SK-N-DZ (cell line): Measurements from ENCODE around the gene C1QTNF6.

Experiments
- DNase-seq: peaks from one replicate; pipeline ENCODE4 v3.0.0-alpha.2; 2015; ENCODE audit warnings: low spot score

The C1QTNF6 gene

DNA sequence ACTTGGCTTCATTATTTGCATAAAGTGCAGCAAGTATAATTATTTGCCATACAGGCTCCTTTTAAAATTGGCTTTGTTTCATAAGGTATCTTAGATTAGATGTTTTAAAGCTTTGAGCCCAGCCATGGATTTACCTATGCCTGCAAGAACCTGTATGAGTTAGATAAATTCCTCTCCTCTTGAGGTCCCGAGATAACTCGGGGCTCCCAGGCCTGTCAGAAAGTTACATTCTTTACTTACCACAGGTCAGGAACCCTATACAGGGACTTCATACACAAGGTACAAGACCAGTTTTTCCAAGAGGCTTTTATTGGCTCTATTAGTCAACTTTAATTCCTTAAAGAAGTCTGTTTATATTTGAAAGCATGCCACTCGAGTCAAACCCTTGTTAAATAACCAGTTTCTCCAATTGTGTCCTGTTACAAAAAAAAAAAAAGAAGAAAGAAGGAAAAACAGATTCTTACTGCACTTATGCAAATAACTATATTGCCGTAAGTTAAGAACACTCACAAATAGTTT is 2.3 kb upstream of the C1QTNF6 start:
- no peak for DNase-seq

DNA sequence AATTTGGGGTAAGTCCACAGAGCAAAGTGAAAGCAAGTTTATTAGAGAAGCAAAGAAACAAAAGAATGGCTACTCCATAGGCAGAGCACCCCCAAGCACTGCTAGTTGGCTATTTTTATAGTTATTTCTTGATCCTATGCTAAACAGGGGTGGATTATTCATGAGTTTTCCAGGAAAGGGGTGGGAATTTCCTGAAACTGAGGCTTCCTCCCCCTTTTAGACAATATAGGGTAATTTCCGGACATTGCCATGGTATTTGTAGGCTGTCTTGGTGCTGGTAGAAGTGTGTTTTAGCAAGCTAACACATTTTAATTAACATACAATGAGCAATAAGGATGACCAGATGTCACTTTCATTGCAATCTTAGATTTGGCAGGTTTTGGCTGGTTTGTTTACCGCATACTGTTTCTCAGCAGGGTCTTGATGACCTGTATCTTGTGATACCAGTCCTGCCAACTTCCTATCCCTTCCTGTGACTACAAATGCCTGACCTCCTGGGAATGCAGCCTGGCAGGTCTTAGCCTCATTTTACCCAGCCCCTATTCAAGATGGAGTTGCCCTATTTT is 937 bp upstream of the C1QTNF6 start:
- no peak for DNase-seq

DNA sequence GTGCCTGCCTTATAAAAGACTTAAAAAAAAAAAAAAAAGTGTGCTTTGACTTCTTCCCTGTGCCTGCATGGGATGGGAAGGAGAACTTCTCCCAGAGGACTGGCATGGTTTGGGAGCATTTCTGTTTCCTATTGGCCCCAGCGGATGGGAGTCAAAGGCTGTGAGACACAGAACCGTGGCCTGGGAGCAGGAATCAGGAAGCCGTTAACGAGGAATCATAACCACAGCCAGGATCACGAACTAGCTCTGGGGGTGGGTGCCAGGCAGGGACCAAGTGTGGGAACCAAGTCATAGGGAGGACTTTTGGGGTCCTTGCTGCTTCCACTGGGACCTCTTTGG is 526 bp downstream of the C1QTNF6 start:
- no peak for DNase-seq

DNA sequence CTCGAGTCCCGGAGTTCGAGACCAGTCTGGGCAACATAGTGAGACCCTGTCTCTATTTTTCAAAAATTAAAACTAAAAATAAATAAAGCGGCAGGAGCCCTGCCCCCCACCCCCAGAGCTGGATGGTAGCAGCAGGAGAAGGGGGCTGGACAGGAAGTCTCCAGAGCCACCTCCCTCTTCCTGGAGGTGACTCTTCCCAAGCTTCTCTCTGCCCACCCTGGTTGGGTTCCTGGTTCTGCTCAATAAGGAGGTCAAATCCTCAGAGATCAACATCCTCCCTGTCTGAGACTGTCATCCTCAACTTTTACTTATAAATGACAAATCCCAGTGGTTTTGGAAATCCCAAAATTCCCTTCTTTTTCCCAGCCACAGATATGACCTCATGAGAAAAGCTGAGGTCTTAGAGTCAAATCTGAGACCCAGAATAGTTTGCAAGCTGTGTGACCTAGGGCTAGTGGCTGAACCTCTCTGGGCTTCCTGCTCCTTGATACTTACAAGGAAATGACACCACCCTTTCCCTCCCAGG is 987 bp downstream of the C1QTNF6 start:
- DNase-seq: no peak

- DNase-seq: peak; percentile 33
Observed at GRCh38 chr22:37186228-37186996, 1.6 kb downstream of the C1QTNF6 start.

- DNase-seq: no peak
Observed at GRCh38 chr22:37185646-37186227, 2.3 kb downstream of the C1QTNF6 start.

DNA sequence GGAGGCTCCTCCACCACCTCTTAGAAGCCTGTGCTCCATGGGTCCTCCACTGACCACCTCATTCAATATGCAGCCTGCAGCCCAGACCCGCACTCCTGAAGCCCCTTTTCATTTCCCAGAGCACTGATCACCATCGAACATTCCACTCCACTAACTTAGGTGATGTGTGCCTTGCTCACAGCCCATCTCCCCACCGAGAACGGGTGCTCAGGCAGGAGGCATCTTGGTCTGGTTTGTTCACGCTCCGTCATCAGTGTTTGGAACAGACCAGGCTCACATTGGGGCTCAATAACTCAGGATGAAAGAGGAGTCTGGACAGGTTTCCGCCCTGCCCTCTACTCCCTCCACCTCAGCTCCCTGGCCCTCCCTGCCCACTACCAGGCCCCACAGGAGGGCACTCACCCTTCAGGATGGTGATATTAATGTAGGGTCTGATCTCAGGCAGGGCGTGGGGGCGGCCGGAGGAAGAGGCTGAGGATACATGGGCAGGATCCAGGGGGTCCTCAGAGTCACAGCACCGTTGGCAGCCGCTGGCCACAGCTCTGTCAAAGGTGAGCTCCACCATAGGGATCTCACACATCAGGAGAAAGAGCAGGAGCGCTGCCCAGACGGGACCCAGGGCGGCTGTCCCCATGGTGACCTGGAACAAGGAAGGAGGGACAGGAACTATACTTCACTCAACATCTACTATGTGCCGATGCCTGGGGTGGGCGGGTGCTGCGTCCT is 3.1 kb downstream of the C1QTNF6 start:
- no peak for DNase-seq

DNA sequence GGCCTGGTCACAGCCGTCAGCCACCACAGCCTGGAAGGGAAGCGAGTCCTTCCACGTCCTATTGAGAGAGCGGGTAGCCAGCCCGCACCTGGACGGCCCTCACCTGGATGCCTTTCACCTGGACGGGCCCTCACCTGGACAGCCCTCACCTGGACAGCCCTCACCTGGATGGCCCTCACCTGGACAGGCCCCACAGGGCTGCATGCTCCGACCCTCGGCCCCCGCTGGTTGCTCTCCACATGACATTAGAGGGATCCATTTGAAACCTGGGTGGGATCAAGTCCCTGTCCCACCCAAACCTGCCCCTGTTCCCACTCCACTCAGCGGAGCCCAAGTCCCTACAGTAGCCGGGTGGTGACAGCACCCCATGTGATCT is 3.7 kb downstream of the C1QTNF6 start:
- no peak for DNase-seq

DNA sequence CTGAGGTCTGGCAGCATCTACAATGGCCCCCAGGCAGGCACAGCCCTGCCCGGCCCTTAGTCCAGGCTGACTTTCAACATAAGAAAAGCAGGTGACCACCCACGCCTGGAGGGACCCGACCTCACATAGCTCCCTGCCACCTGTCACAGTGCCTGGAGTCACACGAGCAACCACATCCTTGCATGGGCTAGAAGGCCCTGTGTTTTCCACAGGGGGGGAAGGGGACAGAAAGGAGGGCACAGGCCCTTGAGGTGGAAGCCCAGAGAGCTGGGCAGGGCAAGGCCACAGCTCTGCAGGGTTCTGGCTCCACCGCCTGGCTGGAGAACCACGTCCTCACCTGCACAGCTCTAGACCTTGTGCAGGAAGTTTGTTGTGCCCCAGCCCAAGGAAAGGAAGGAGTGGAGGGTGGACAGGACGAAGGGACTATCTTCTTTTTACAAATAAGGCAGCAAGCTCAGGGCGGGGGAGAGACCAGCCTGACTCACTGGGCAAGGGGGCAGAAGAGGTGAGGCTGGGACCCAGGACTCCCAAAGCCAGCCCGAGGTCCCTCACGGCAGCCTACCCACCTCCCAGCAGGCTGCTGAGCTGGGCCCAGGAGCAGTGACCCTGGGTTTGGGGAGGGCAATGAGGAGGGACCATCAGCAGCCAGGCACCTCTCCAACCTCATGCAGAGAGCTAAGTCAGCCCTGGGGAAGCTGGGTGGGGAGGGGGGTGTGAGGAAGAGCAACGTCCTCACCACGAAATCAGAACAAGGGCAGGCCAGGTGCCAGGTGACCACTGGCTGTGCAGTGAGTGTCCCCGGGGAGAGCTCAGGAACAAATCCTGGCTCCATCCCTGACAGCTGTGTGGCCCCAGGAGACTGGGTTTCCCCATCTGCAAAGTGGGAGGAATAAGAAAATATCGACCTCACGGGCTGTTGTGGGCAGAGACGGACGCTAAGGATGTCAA is 4.3 kb downstream of the C1QTNF6 start:
- no peak for DNase-seq

DNA sequence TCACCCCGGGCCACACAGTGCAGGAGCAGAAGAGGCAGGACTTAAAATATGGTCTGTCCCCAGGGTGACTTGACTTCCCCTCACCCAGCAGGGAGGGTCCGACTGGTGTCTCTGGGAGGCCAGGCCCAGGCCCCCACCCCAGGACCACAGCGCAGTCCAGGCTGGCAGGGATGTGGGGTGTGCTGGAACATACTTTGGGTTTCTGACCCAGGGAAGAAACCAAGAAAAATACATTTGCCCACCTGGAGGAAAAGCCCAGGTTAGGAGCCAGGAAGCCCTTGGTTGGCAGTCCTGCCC is 5.2 kb downstream of the C1QTNF6 start:
- DNase-seq: no peak

DNA sequence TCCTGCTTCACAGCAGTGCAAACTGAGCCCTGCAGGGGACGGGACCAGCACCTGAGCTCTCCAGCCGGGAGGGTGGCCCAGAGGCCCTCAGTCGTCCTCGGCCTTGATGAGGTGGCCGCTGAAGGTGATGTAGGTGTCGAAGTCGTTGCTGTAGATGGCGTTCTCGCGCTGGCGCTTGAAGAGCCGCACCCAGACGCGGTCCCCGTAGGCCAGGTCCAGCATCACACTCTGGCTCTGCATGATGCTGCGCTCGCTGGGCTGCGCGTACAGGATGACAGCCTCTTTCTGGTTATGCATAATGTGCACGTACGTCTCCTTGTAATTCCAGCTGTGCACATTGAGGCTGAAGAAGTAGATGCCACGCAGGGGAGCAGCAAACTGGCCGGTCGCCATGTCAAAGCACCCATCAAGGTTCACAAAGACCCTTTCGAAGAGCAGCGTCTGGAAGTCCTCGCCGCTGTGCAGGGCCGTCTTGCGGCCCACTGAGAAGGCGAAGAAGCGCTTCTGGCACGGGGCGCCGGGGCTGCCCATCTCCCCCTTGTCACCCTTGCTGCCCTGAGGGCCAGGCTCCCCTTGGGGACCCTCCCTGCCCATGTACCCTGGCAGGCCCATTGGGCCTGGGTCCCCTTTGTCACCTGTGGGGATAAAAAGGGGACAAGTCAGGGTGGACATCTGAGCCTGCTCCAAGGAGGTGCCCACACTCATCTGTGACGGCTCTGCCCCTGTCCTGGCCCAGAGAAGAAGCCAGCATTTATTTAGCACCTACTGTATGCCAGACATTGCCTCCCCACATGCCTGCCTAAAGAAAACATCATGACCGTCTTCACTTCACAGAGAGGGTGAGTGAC is 5.7 kb downstream of the C1QTNF6 start:
- DNase-seq: no peak

DNA sequence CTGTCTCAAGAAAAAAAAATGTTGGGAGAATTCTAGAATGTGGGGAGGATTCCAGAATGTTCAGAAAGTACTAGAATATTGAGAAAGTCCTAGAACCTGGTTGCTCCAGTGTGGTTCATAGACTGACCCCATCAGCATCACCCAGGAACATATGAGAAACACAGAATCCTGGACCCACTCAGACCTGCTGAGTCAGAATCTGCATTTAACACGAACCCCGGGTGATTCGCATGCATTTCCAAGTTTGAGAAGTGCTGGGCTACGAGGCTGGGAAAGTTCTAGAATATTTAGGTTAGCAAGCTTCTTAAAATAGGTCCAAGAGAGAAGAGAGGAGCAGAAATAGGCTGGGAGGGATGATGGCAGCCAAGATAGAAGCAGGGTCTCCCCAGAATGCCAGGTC is 6.4 kb downstream of the C1QTNF6 start:
- DNase-seq: no peak

DNA sequence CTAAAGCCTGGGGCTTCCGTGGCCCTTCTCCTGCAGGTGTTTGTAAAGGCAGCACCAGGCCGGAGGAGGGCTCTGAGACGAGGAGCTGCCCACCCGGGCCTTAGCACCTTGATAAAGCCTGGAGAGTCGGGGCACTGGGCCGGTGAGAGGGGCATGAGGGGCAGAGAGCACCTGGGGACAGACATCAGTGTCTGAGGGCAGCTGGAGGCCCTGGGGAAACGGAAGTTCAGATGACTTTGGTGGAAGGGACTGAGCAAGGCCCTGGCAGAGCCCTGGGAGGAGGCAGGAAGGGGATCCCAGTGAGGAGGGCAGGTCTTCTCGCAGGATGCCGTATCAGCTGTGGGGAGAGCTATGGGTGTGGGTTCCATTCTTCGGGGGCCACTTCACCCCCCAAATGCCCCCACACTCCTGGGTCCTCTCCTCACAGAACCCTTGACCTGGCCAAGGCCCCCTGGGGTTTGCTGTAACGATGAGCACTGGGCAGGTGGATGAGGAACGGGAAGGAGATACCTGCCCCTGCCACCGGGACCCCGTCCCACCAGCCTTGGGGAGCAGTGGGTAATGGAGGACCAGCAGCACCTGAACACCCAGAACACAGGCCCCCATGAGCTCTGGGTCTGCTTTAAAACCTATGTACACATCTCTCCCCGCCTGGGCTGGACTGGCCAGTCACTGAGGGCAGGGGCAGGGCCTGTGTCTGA is 7.4 kb downstream of the C1QTNF6 start:
- no peak for DNase-seq

DNA sequence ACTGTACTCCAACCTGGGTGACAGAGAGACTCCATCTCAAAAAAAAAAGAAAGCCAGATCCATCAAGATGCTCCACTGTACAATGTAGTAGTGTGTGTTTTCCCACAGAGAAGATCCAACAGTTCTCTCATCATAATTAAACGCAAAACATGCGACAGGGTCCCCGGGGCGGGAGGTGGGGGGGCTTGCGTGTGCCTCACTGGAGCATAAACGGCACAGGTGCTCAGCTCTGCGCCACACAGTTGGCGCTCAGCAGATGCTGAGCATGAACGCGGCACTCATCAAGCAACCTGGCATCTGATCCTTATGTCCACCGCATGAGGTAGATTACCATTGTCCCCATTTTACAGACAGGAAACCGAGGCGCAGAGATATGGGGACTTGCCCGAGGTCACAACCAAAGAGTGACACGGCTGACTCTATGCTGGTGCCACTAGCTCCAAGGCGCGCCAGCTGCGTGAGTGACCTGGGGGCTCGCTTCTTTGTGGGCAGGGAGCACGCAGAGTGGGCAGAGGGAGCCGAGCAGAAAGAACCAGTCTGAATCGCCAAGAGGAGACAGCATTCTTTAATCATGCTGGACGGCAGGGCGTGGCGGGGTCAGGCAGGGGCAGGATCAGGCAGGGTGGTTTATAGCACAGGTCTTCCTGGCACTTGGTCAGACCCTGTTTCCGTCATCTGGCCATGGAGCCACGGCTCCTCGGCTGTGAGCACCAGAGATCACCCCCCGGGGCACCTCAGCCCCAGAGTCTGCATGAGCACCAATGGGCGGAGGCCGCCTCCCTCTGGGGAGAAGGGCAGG is 8.2 kb downstream of the C1QTNF6 start:
- no peak for DNase-seq

- no peak for DNase-seq
Observed at GRCh38 chr22:37179126-37179470, 8.9 kb downstream of the C1QTNF6 start.

GRCh38 chr22:37178350-37179125 is 9.5 kb downstream of the C1QTNF6 start:
- no peak for DNase-seq

DNA sequence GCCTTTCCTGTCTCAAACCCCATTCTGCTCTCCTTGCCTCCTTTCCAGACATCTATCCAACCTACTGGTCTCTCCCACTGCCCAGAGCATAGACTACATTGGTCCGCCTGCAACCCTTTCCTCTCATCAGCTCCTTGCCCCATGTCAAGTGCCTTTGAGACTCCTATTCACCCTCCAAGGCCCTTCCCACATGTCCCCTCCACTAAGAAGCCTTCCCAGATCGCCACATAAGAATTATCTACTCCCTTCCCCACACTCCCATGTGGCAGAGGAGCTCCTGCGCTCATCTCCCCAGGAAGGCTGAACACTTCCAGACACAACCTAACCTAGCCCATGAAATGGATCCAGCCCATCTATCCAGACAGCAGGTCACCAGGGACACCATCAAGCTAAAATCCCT is 10.3 kb downstream of the C1QTNF6 start:
- no peak for DNase-seq

- DNase-seq: no peak
Observed at GRCh38 chr22:37177221-37177620, 10.8 kb downstream of the C1QTNF6 start.
